Stomach smooth muscle (tissue), 2 donors: ENCODE data around the gene BORCS5.

ENCODE experiments used
- H3K27ac ChIP-seq: one replicate; pipeline ENCODE4 v1.7.0; 2013; ENCODE audit warnings: mild to moderate bottlenecking, low read length, inconsistent platforms
- H3K27me3 ChIP-seq, 2 donors: one replicate each; pipeline ENCODE4 v1.7.0; 2013; ENCODE audit warnings: low read length in 2 of 2; ENCODE audit not compliant: insufficient read depth in 2 of 2, control insufficient read depth in 1 of 2
- H3K36me3 ChIP-seq, 2 donors: one replicate each; pipeline ENCODE4 v1.7.0; 2013; ENCODE audit warnings: low read length in 2 of 2; ENCODE audit not compliant: control insufficient read depth in 2 of 2, insufficient read depth in 2 of 2
- H3K4me1 ChIP-seq: one replicate; pipeline ENCODE4 v1.7.0; 2013; ENCODE audit warnings: low read length; ENCODE audit not compliant: control insufficient read depth, insufficient read depth
- H3K4me3 ChIP-seq, 2 donors: one replicate each; pipeline ENCODE4 v1.7.0; 2013; ENCODE audit warnings: low read length in 2 of 2
- H3K9ac ChIP-seq, 2 donors: one replicate each; pipeline ENCODE4 v1.7.0; 2013; ENCODE audit warnings: low read length in 2 of 2, mild to moderate bottlenecking in 1 of 2
- H3K9me3 ChIP-seq, 2 donors: one replicate each; pipeline ENCODE4 v1.7.0; 2013; ENCODE audit warnings: low read length in 2 of 2; ENCODE audit not compliant: control insufficient read depth in 2 of 2
- donor health status: healthy.
- donor health status: Pancreatic carcinoma.

Gene BORCS5

DNA sequence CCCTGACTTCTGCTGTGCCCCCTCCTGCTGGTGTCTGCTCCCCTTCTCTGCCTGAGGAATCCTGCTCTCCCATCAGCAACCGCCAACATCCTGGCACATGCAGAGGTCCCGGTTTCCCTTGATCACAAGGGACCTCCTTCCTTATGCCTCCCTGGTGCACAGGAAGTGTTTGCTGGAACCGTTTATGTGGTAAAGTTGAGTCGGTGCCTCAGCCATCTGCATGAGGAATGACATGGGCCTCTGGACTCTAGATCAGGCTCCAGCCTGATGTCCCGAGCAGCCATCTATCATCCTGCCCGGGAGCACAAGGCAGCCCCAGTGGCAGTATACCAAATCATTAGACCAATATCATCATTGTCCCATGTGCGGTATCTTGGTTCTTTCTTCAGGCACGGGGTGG is 90.4 kb downstream of the BORCS5 start:
- Histone ChIP-seq H3K36me3 (no peaks in the 10 kb centered on the region), H3K4me1 (peaks cover 24% of the 10 kb centered on the region), H3K4me3 (no peak overlapping the region), H3K27me3 (no peaks in the 10 kb centered on the region), H3K9ac (no peak overlapping the region), H3K27ac (no peak overlapping the region), H3K9me3 (no peaks in the 10 kb centered on the region)

GRCh38 chr12:12447837-12448236 is 91.0 kb downstream of the BORCS5 start:
- no peak overlapping the region for H3K27ac ChIP-seq

DNA sequence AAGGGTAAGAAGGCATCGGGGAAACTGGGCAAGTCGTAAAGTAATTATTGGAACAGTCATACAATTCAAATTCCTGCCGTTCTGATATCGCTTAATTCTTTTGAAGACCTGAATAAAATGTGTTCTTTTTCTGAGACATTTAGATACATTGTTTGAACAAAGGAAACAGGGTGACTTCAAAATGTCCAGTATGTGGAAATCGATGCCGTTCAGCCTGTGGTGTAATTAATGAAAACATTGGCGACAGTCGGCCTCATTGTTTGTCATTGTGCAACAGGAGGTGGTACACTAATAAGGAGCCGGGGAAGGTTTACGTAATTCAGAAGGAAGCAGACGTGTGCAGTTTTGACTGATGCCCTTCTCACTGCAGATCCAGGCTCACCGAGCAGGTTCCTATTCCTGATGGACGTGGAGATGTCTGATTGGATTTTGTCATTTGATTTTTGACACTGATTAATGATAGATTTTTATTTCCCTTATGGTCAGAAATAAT is 92.7 kb downstream of the BORCS5 start:
- Histone ChIP-seq H3K4me3 (no peak overlapping the region), H3K9me3 (no peaks in the 10 kb centered on the region), H3K36me3 (no peaks in the 10 kb centered on the region), H3K27ac (no peak overlapping the region), H3K9ac (no peak overlapping the region), H3K4me1 (peaks cover 7% of the 10 kb centered on the region), H3K27me3 (no peaks in the 10 kb centered on the region)

More at GRCh38 chr12:12447837-12448236, 91.0 kb downstream of the BORCS5 start:
- H3K27me3 ChIP-seq, result no peaks in the 10 kb centered on the region
- H3K9me3 ChIP-seq, result no peaks in the 10 kb centered on the region
- peaks cover 20% of the 10 kb centered on the region for H3K4me1 ChIP-seq
- no peak overlapping the region for H3K9ac ChIP-seq
- H3K4me3 ChIP-seq, result no peak overlapping the region
- H3K36me3 ChIP-seq, result no peaks in the 10 kb centered on the region

DNA sequence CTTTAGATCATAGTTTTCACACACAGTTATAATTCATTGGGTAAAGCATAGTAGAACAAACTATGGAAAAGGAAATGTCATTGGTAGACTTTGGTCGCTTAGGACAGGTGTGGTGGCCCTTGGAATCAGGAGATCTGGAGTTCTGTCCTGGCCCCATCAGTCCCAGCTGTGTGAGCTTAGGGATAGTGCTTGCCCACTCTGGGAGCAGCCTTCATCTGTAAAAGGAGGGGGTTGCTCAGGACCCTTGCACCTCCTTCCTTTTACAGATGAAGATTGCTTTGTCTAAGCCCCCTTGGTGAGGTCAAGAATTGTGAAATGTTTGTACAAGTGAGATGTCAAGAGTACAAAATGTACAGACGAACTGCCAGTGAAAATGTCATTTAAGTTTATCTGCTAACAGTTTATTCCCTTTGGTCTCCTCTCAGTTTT is 93.2 kb downstream of the BORCS5 start:
- Histone ChIP-seq H3K9ac (no peak overlapping the region), H3K9me3 (no peaks in the 10 kb centered on the region), H3K27ac (no peak overlapping the region), H3K4me3 (no peak overlapping the region), H3K4me1 (peaks cover 7% of the 10 kb centered on the region), H3K36me3 (no peaks in the 10 kb centered on the region), H3K27me3 (no peaks in the 10 kb centered on the region)

DNA sequence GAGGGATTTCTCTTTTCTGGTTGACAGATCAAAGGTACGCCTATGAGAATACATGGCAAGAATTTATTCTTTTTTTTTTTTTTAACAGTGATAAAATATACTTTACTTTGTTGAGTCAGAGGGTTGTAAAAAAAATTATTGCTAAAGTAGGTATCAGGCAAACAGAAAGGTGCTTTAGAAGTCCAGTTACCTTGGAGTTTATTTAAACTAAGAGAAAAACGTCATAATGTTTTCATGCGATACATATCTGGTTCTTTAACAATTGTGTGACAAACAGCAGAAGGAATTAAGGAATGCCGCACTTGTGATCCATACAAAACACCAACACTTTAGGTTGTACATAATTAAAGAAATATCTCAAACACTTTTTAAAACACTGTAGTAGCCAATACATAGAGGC is 94.2 kb downstream of the BORCS5 start:
- Histone ChIP-seq H3K27ac (no peak overlapping the region), H3K9me3 (no peaks in the 10 kb centered on the region), H3K4me3 (no peak overlapping the region), H3K9ac (no peak overlapping the region), H3K27me3 (no peaks in the 10 kb centered on the region), H3K36me3 (no peaks in the 10 kb centered on the region), H3K4me1 (peaks cover 7% of the 10 kb centered on the region)

DNA sequence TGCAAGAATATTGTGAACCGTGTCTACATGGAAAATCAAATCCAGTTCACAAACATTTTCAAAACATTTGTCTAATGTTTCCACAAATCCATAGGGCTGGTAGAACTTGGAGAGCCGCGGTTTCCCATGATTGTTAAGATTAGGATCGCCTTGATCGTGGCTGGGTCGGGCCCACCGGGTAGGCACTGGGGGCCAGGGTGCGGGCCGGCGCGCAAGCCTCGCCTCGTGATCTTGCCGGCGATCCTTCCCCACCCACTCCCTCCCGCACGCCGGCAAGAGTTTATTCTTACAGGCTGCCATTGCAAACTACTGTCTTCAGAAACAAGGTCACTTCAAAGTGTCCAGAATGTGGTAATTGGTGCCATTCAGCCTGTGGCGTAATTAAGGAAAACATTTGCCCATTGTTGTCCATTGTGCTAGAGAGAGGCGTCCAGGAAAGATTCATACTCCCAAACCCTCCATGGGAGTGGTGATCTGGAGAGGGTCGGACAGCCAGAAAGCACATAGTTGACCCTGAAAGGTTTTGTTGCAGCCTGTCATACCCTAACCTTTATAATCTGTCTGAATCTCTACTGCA is 95.5 kb downstream of the BORCS5 start:
- H3K27ac ChIP-seq, result no peak overlapping the region

DNA sequence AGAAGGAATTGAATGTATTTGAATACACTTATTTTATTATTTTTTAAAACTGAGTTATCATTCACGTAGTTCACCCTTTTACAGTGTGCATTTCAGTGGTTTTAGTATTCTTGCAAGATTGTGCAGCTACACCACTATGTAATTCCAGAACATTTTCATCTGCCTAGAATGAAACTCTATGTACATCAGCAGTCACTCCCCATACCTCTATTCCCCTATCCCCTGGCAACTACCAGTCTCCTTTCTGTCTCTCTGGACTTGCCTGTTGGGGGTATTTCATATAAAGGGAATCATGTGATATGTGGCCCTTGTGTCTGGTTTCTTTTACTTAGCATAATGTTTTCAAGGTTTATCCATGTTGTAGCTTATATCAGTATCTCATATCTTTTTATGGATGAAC is 96.8 kb downstream of the BORCS5 start:
- Histone ChIP-seq H3K27me3 (no peaks in the 10 kb centered on the region), H3K36me3 (no peaks in the 10 kb centered on the region), H3K9ac (no peak overlapping the region), H3K4me1 (peaks cover 7% of the 10 kb centered on the region), H3K4me3 (no peak overlapping the region), H3K9me3 (no peaks in the 10 kb centered on the region), H3K27ac (no peak overlapping the region)

More for the DNA sequence above, 95.5 kb downstream of the BORCS5 start:
- Histone ChIP-seq H3K27me3 (no peaks in the 10 kb centered on the region), H3K4me1 (peaks cover 7% of the 10 kb centered on the region), H3K36me3 (no peaks in the 10 kb centered on the region), H3K9me3 (no peaks in the 10 kb centered on the region), H3K4me3 (no peak overlapping the region), H3K9ac (no peak overlapping the region)

- no peak overlapping the region for H3K27ac ChIP-seq
- no peaks in the 10 kb centered on the region for H3K9me3 ChIP-seq
- peaks cover 7% of the 10 kb centered on the region for H3K4me1 ChIP-seq
- no peaks in the 10 kb centered on the region for H3K27me3 ChIP-seq
- H3K9ac ChIP-seq, result no peak overlapping the region
- H3K36me3 ChIP-seq, result no peaks in the 10 kb centered on the region
- no peak overlapping the region for H3K4me3 ChIP-seq
Observed at GRCh38 chr12:12454315-12454714, 97.4 kb downstream of the BORCS5 start.

DNA sequence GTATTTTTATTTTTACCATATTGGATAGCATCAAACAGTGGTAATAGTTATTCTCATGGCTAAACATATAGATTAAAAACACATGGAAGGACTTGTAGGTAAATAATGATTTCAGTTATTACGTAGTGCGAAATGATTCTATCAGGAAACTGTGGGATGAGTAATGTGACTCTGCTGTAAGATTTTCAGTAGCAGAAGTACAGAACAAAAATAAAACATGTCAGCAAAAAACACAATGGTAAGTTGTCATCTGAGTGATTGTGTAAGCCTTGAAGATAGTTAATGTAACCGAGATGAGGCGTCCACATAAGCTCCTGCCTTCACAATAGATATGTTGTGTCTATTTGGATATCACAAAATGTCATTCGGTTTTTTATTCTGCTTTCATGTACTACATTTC is 99.8 kb downstream of the BORCS5 start:
- Histone ChIP-seq H3K9ac (no peak overlapping the region), H3K9me3 (no peaks in the 10 kb centered on the region), H3K27me3 (no peaks in the 10 kb centered on the region), H3K27ac (no peak overlapping the region), H3K4me3 (no peak overlapping the region), H3K4me1 (no peaks in the 10 kb centered on the region), H3K36me3 (no peaks in the 10 kb centered on the region)

GRCh38 chr12:12460935-12461922 is 104.4 kb downstream of the BORCS5 start:
- H3K9ac ChIP-seq, result no peak overlapping the region
- no peaks in the 10 kb centered on the region for H3K4me1 ChIP-seq
- no peak overlapping the region for H3K4me3 ChIP-seq
- H3K9me3 ChIP-seq, result no peaks in the 10 kb centered on the region
- no peaks in the 10 kb centered on the region for H3K27me3 ChIP-seq
- H3K27ac ChIP-seq, result no peak overlapping the region
- no peaks in the 10 kb centered on the region for H3K36me3 ChIP-seq

- no peak overlapping the region for H3K27ac ChIP-seq
- no peak overlapping the region for H3K4me3 ChIP-seq
- no peaks in the 10 kb centered on the region for H3K27me3 ChIP-seq
- H3K9me3 ChIP-seq, result no peaks in the 10 kb centered on the region
- H3K36me3 ChIP-seq, result no peaks in the 10 kb centered on the region
- H3K4me1 ChIP-seq, result no peaks in the 10 kb centered on the region
- H3K9ac ChIP-seq, result no peak overlapping the region
Observed at GRCh38 chr12:12461923-12462315, 105.0 kb downstream of the BORCS5 start.
